Sigmoid colon (tissue), 7 donors: ENCODE results near the gene SEMA6B. TPM values are rescaled to one million over a fixed set of nuclear protein-coding genes. Genes with fewer than 3 reads are reported as not detected.

Experiments used
- DNase-seq: peaks from one replicate; pipeline ENCODE4 v3.0.0-alpha.2; 2019
- H3K27ac ChIP-seq, 4 donors: fragments of 200-600 bp; sonication (generic); one replicate each; pipeline ENCODE4 v1.5.1; 2016 to 2019; ENCODE audit warnings: mild to moderate bottlenecking in 1 of 4
- H3K27me3 ChIP-seq, 3 donors: fragments of 200-600 bp; sonication (generic); one replicate each; pipeline ENCODE4 v1.5.1; 2019; ENCODE audit warnings: mild to moderate bottlenecking in 1 of 3
- H3K36me3 ChIP-seq, 4 donors: fragments of 200-600 bp; sonication (generic); one replicate each; pipeline ENCODE4 v1.5.1; 2016 to 2019
- H3K4me1 ChIP-seq, 4 donors: fragments of 200-600 bp; sonication (generic); one replicate each; pipeline ENCODE4 v1.5.1; 2017 to 2019
- H3K4me3 ChIP-seq, 4 donors: fragments of 200-600 bp; sonication (generic); one replicate each; pipeline ENCODE4 v1.5.1; 2017 to 2019; ENCODE audit warnings: mild to moderate bottlenecking in 2 of 4, moderate library complexity in 1 of 4
- H3K9me3 ChIP-seq, 4 donors: fragments of 200-600 bp in 3 of 4; sonication (generic) in 3 of 4; one replicate each; pipeline versions ENCODE4 v1.5.1 to v1.6.1; 2013 to 2019
- EP300 ChIP-seq, 4 donors: sonication (generic); formaldehyde crosslinking; IDR thresholded peaks; one replicate each; pipeline ENCODE4 v1.6.1; 2017; ENCODE audit warnings: antibody characterized with exemption in 4 of 4
- POLR2A ChIP-seq, 2 donors: fragments of 450-650 bp; IDR thresholded peaks; one replicate each; pipeline ENCODE4 v1.6.1; 2016; ENCODE audit warnings: antibody characterized with exemption in 2 of 2, mild to moderate bottlenecking in 2 of 2, moderate library complexity in 2 of 2
- POLR2AphosphoS5 ChIP-seq, 4 donors: sonication (generic); formaldehyde crosslinking; IDR thresholded peaks; one replicate each; pipeline ENCODE4 v1.6.1; 2017; ENCODE audit warnings: antibody characterized with exemption in 4 of 4
- WGBS, 2 donors: extraction: QIAGEN DNeasy Blood & Tissue Kit; methylation state at CpG; one replicate each; pipeline ENCODE4 v1.1.7; 2013; 5-methylcytosine and 5-hydroxymethylcytosine counted together
- intact Hi-C: fragments of 100-400 bp; cut with DNase I; formaldehyde crosslinking; loops from one replicate; pipeline ENCODE4 v1.15.1; 2023
- polyA plus RNA-seq, 3 donors: library from polyadenylated mRNA; stranded (reverse); fragments of 200-250 nt; gene quantifications; one replicate each; pipeline ENCODE4 v1.2.3, GENCODE V29; 2013
- total RNA-seq, 4 donors: library from RNA; depleted of rRNA; stranded (reverse); fragments of >200 nt; gene quantifications; one replicate each; pipeline ENCODE4 v1.1.0, GENCODE V29; 2016
- TF ChIP-seq, protein P1 (sequence below), 4 experiments: fragments of 450-650 bp in 3 of 4; fragments of 200-600 bp in 1 of 4; IDR thresholded peaks; one replicate each; pipeline ENCODE4 v1.5.1; 2016 to 2019; ENCODE audit warnings: antibody characterized with exemption in 4 of 4, mild to moderate bottlenecking in 3 of 4, moderate library complexity in 2 of 4
- donor health status: healthy with polysubstance abuse.
- donor health status: Bipolar disorder and iron deficiency.
- donor health status: healthy.

Gene SEMA6B
- total and polyA plus RNA-seq, 7 donors, result 0.60 to 16.9 (median 1.8) TPM

DNA sequence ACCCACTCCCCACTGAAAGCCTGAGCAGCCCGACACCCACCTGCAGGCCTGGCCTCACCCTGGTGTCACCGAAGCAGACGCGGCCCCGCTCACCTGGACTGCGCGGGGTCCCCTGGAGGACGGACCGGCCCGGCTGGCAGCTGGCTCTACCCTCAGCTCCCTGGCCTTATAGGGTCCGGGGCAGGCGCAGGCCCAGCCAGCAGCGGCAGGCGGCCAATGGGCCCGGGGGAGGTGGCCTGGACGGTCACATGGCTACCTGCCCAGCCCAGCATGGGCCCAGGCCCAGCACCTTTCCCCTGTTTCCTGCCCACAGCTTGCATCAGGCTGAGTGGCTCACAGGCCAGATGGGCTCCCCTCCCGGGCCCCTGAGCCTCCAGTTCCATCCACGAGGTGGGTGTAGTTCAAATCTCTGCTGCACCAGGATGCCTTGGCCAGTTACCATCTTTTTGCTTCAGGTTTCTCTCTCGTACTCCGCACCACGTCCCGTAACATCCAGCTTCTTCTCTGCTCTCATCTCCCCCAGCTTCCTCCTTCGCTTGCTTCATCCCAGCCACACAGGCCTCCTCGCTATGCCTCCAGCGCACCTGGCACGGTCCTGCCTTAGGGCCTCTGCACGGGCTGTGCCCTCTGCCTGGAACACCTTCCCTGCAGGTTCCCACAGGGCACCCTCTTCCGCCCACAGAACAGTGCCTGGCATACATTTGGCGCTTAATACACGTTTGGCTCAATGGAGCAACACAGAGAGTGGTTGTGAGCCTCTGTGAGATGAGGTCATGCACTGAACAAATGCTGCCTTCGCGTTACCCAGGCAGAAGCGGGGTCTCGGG lies 40.9 kb downstream of the SEMA6B start, which contains the start of gene PLIN4:
Gene PLIN4 (minus strand): TSS at position 142 of the 827 bp plus-strand sequence. CDS start 214 bp downstream, outside the sequence.
- intact Hi-C loops, result loop anchor here (5.0 to 10.0 kb wide), 3 partner anchors 61 to 534 kb away; partner anchors contain the start of genes EEF2, TNFAIP8L1 and UBXN6
- peak within 1 kb of the TSS; percentile 53 to 73 (median 60) for H3K4me3 ChIP-seq
- peak within 1 kb of the TSS; percentile 91 to 98 (median 94) for H3K27ac ChIP-seq
- peaks cover 0 to 26% (median 10%) of the 10 kb centered on the region in 4 donors for H3K36me3 ChIP-seq
- H3K27me3 ChIP-seq, result no peaks in the 10 kb centered on the region
- DNase-seq, result peak; percentile 97
- H3K4me1 ChIP-seq, result peaks cover 0 to 56% (median 37%) of the 10 kb centered on the region in 4 donors
- H3K9me3 ChIP-seq, result no peaks in the 10 kb centered on the region
- WGBS, 2 donors, result 67 to 74% methylated on average over 34 of the region's 34 CpGs
- TF ChIP-seq, protein P1, sequence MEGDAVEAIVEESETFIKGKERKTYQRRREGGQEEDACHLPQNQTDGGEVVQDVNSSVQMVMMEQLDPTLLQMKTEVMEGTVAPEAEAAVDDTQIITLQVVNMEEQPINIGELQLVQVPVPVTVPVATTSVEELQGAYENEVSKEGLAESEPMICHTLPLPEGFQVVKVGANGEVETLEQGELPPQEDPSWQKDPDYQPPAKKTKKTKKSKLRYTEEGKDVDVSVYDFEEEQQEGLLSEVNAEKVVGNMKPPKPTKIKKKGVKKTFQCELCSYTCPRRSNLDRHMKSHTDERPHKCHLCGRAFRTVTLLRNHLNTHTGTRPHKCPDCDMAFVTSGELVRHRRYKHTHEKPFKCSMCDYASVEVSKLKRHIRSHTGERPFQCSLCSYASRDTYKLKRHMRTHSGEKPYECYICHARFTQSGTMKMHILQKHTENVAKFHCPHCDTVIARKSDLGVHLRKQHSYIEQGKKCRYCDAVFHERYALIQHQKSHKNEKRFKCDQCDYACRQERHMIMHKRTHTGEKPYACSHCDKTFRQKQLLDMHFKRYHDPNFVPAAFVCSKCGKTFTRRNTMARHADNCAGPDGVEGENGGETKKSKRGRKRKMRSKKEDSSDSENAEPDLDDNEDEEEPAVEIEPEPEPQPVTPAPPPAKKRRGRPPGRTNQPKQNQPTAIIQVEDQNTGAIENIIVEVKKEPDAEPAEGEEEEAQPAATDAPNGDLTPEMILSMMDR (IDR thresholded peaks at IDR 0.05), result no peak
- TF ChIP-seq EP300 (IDR thresholded peaks at IDR 0.05), result peak in 2 of 4 donors; percentile 48 to 81
- peak; percentile 91 to 97 for TF ChIP-seq POLR2A (IDR thresholded peaks at IDR 0.05)
- peak; percentile 97 to 99 (median 98) for TF ChIP-seq POLR2AphosphoS5 (IDR thresholded peaks at IDR 0.05)

DNA sequence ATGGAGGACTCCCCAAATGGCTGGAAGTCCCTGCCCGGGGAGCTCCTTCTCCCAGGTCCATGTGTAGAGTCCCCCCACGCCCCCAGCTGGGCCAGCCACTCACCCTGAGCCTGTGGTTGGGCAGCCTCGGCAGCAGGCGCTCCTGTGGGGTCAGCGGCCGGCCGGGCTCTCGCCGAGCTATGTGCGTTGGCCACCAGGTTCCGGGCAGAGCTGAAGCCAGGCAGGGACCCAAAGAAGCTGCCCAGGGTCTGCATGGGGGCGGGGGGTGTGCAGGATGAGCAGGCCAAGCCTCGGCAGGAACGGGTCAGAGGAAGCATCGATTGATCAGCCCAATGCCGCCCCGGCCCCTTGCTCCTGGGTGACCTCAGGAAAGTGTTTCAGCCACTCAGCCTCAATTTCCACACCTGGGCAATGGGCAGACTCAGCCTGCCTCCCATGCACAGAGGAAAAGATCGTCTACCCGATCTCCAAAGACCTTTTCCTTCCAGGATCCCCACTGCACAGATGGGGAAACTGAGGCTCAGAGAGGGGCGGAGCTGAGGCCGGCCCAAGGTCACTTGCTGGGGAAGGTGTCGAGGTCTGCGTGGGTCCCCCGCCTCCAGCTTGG lies 41.9 kb downstream of the SEMA6B start:
- Histone ChIP-seq H3K27ac (peak overlapping the region; percentile 91 to 98 (median 94)), H3K36me3 (peaks cover 0 to 32% (median 16%) of the 10 kb centered on the region in 4 donors), H3K4me1 (peaks cover 0 to 62% (median 38%) of the 10 kb centered on the region in 4 donors), H3K9me3 (no peaks in the 10 kb centered on the region), H3K4me3 (peak overlapping the region; percentile 53 to 73 (median 60)), H3K27me3 (no peaks in the 10 kb centered on the region)
- no peak for DNase-seq
- WGBS, 2 donors, result 83 to 84% methylated on average over 24 of the region's 24 CpGs
- no peak for TF ChIP-seq POLR2A (IDR thresholded peaks at IDR 0.05)
- TF ChIP-seq POLR2AphosphoS5 (IDR thresholded peaks at IDR 0.05), result no peak
- TF ChIP-seq, protein P1 (IDR thresholded peaks at IDR 0.05), result no peak
- no peak for TF ChIP-seq EP300 (IDR thresholded peaks at IDR 0.05)
- intact Hi-C loops, result loop anchor here (5.0 to 10.0 kb wide), 3 partner anchors 60 to 533 kb away; partner anchors contain the start of genes EEF2, TNFAIP8L1 and UBXN6

DNA sequence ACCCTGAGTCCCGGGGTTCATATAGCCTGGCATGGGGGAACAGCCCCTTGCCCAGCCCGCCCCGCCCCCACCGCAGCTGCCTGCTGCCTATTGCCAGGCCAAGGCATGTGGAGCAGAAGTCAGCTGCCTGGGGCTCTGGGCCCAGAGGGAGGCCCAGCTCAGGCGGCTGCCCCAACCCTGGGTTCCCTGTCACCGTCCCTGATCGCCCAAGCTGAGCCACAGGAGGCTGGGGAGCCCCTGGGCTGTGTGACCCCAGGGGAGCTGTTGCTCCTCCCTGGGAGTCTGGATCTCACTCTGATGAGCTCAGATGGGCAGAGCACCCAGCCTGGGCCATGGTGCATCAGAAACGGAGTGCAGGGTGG lies 42.6 kb downstream of the SEMA6B start:
- Histone ChIP-seq H3K4me1 (peaks cover 0 to 67% (median 39%) of the 10 kb centered on the region in 4 donors), H3K9me3 (no peaks in the 10 kb centered on the region), H3K36me3 (peaks cover 0 to 37% (median 18%) of the 10 kb centered on the region in 4 donors), H3K27ac (peak overlapping the region; percentile 91 to 98 (median 94)), H3K4me3 (peak overlapping the region; percentile 53 to 73 (median 60)), H3K27me3 (no peaks in the 10 kb centered on the region)
- TF ChIP-seq, protein P1 (IDR thresholded peaks at IDR 0.05), result no peak
- peak; percentile 26 to 71 (median 59) for TF ChIP-seq POLR2AphosphoS5 (IDR thresholded peaks at IDR 0.05)
- peak in 2 of 4 donors; percentile 8 to 32 for TF ChIP-seq EP300 (IDR thresholded peaks at IDR 0.05)
- no peak for TF ChIP-seq POLR2A (IDR thresholded peaks at IDR 0.05)
- DNase-seq, result no peak
- intact Hi-C loops, result loop anchor here (5.0 to 10.0 kb wide), 3 partner anchors 60 to 532 kb away; partner anchors contain the start of genes EEF2, TNFAIP8L1 and UBXN6
- WGBS, 2 donors, result 58 to 67% methylated on average over 8 of the region's 8 CpGs

DNA sequence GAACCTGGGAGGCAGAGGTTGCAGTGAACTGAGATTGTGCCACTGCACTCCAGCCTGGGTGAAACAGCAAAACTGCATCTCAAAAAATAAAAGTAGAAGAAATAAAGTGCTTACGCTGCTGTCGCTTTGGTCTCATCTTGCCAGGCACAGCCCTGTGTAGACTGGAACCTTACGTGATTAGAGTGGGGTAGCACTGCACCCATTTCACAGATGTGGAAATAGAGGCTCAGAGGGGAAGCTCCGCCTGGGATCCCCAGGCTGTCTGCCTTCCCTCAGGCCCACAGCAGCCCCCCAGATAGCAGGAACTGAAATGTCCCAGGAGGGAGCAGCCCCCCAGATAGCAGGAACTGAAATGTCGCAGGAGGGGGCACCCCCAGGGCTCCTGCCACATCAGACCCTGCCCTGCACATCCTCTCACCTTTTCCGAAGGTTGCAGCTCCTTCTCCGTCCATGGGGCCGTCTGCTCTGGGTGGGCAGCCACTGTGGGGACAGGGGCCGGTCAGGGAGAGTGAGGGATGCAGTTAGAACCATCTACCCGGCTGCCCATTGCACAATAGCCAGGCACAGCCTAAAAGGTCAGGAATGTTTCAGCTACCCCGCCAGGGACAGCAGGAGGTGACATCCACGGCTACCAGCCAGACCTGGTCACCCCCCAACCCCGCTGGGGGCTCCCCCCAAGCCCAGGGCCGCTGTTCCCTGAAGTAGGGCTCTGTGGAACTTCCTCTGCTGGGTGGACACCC lies 43.1 kb downstream of the SEMA6B start:
- no peak for DNase-seq
- no peak for TF ChIP-seq POLR2A (IDR thresholded peaks at IDR 0.05)
- Histone ChIP-seq H3K9me3 (no peaks in the 10 kb centered on the region), H3K36me3 (peaks cover 0 to 43% (median 19%) of the 10 kb centered on the region in 4 donors), H3K27me3 (no peaks in the 10 kb centered on the region), H3K4me3 (peak overlapping the region; percentile 53 to 73 (median 60)), H3K4me1 (peaks cover 0 to 67% (median 42%) of the 10 kb centered on the region in 4 donors), H3K27ac (peak overlapping the region; percentile 91 to 98 (median 94))
- intact Hi-C loops, result loop anchor here (5.0 to 10.0 kb wide), 3 partner anchors 59 to 532 kb away; partner anchors contain the start of genes EEF2, TNFAIP8L1 and UBXN6
- WGBS, 2 donors, result 59 to 65% methylated on average over 14 of the region's 14 CpGs
